ENCODE measurements around the gene KAT7. TPM values are rescaled to one million over a fixed set of nuclear protein-coding genes. Genes with fewer than 3 reads are reported as not detected.

The KAT7 gene
- total and polyA plus RNA-seq, 2 experiments from 2014 or later = 31.0 to 187 TPM

GRCh38 chr17:49793309-49793708, 4.8 kb downstream of the KAT7 start:
- H3K36me3 ChIP-seq (ENCODE audit: insufficient read depth) = peaks cover 40% of the 10 kb centered on the region
- H3K4me3 Mint-ChIP-seq = no peak overlapping the region
- peaks cover 66% of the 10 kb centered on the region for H3K36me3 Mint-ChIP-seq (ENCODE audit: low read depth)

More at GRCh38 chr17:49793309-49793708, 4.8 kb downstream of the KAT7 start:
- Histone ChIP-seq H3K4me3 (no peak overlapping the region), H3K27ac (ENCODE audit: low read depth) (no peak overlapping the region), H3K4me2 (no peak overlapping the region), H3K27me3 (ENCODE audit: insufficient read depth) (no peaks in the 10 kb centered on the region), H4K20me1 (replicated peaks; ENCODE audit: insufficient read depth) (peaks cover 44% of the 10 kb centered on the region), H3K79me2 (replicated peaks; ENCODE audit: insufficient read depth) (peaks cover 76% of the 10 kb centered on the region), H3F3A (replicated peaks; ENCODE audit: low read depth) (no peaks in the 10 kb centered on the region), H3K9me2 (ENCODE audit: insufficient read depth) (no peaks in the 10 kb centered on the region), H3K4me1 (ENCODE audit: insufficient read depth) (peaks cover 4% of the 10 kb centered on the region), H2AFZ (no peak overlapping the region)
- TF ChIP-seq, protein P1, sequence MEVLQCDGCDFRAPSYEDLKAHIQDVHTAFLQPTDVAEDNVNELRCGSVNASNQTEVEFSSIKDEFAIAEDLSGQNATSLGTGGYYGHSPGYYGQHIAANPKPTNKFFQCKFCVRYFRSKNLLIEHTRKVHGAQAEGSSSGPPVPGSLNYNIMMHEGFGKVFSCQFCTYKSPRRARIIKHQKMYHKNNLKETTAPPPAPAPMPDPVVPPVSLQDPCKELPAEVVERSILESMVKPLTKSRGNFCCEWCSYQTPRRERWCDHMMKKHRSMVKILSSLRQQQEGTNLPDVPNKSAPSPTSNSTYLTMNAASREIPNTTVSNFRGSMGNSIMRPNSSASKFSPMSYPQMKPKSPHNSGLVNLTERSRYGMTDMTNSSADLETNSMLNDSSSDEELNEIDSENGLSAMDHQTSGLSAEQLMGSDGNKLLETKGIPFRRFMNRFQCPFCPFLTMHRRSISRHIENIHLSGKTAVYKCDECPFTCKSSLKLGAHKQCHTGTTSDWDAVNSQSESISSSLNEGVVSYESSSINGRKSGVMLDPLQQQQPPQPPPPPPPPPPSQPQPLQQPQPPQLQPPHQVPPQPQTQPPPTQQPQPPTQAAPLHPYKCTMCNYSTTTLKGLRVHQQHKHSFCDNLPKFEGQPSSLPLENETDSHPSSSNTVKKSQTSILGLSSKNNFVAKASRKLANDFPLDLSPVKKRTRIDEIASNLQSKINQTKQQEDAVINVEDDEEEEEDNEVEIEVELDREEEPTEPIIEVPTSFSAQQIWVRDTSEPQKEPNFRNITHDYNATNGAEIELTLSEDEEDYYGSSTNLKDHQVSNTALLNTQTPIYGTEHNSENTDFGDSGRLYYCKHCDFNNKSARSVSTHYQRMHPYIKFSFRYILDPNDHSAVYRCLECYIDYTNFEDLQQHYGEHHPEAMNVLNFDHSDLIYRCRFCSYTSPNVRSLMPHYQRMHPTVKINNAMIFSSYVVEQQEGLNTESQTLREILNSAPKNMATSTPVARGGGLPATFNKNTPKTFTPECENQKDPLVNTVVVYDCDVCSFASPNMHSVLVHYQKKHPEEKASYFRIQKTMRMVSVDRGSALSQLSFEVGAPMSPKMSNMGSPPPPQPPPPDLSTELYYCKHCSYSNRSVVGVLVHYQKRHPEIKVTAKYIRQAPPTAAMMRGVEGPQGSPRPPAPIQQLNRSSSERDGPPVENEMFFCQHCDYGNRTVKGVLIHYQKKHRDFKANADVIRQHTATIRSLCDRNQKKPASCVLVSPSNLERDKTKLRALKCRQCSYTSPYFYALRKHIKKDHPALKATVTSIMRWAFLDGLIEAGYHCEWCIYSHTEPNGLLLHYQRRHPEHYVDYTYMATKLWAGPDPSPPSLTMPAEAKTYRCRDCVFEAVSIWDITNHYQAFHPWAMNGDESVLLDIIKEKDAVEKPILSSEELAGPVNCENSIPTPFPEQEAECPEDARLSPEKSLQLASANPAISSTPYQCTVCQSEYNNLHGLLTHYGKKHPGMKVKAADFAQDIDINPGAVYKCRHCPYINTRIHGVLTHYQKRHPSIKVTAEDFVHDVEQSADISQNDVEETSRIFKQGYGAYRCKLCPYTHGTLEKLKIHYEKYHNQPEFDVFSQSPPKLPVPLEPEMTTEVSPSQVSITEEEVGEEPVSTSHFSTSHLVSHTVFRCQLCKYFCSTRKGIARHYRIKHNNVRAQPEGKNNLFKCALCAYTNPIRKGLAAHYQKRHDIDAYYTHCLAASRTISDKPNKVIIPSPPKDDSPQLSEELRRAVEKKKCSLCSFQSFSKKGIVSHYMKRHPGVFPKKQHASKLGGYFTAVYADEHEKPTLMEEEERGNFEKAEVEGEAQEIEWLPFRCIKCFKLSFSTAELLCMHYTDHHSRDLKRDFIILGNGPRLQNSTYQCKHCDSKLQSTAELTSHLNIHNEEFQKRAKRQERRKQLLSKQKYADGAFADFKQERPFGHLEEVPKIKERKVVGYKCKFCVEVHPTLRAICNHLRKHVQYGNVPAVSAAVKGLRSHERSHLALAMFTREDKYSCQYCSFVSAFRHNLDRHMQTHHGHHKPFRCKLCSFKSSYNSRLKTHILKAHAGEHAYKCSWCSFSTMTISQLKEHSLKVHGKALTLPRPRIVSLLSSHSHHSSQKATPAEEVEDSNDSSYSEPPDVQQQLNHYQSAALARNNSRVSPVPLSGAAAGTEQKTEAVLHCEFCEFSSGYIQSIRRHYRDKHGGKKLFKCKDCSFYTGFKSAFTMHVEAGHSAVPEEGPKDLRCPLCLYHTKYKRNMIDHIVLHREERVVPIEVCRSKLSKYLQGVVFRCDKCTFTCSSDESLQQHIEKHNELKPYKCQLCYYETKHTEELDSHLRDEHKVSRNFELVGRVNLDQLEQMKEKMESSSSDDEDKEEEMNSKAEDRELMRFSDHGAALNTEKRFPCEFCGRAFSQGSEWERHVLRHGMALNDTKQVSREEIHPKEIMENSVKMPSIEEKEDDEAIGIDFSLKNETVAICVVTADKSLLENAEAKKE (CRISPR knock-in tag; IDR thresholded peaks at IDR 0.05) = no peak
- no peak for TF ChIP-seq CREB1 (CRISPR knock-in tag; IDR thresholded peaks at IDR 0.05; ENCODE audit: low read depth)
- TF ChIP-seq, protein P2, sequence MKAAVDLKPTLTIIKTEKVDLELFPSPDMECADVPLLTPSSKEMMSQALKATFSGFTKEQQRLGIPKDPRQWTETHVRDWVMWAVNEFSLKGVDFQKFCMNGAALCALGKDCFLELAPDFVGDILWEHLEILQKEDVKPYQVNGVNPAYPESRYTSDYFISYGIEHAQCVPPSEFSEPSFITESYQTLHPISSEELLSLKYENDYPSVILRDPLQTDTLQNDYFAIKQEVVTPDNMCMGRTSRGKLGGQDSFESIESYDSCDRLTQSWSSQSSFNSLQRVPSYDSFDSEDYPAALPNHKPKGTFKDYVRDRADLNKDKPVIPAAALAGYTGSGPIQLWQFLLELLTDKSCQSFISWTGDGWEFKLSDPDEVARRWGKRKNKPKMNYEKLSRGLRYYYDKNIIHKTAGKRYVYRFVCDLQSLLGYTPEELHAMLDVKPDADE (IDR thresholded peaks at IDR 0.05) = no peak
- no peak for TF ChIP-seq EZH2phosphoT487 (IDR thresholded peaks at IDR 0.05; ENCODE audit: unreplicated experiment)
- TF ChIP-seq, protein P3, sequence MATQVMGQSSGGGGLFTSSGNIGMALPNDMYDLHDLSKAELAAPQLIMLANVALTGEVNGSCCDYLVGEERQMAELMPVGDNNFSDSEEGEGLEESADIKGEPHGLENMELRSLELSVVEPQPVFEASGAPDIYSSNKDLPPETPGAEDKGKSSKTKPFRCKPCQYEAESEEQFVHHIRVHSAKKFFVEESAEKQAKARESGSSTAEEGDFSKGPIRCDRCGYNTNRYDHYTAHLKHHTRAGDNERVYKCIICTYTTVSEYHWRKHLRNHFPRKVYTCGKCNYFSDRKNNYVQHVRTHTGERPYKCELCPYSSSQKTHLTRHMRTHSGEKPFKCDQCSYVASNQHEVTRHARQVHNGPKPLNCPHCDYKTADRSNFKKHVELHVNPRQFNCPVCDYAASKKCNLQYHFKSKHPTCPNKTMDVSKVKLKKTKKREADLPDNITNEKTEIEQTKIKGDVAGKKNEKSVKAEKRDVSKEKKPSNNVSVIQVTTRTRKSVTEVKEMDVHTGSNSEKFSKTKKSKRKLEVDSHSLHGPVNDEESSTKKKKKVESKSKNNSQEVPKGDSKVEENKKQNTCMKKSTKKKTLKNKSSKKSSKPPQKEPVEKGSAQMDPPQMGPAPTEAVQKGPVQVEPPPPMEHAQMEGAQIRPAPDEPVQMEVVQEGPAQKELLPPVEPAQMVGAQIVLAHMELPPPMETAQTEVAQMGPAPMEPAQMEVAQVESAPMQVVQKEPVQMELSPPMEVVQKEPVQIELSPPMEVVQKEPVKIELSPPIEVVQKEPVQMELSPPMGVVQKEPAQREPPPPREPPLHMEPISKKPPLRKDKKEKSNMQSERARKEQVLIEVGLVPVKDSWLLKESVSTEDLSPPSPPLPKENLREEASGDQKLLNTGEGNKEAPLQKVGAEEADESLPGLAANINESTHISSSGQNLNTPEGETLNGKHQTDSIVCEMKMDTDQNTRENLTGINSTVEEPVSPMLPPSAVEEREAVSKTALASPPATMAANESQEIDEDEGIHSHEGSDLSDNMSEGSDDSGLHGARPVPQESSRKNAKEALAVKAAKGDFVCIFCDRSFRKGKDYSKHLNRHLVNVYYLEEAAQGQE (IDR thresholded peaks at IDR 0.05; ENCODE audit: unreplicated experiment) = no peak
- no peak for TF ChIP-seq EZH2 (IDR thresholded peaks at IDR 0.05; ENCODE audit: low read depth, unreplicated experiment)
- DNase-seq (ENCODE audit: low spot score) = no peak
- Mint-ChIP-seq H3K9me3 (no peaks in the 10 kb centered on the region), H3K27ac (no peak overlapping the region), H3K27me3 (ENCODE audit: insufficient read depth, low read depth, poor library complexity) (no peaks in the 10 kb centered on the region), H3K4me1 (peaks cover 10% of the 10 kb centered on the region)
- ATAC-seq = no peak
